IPS-18a (cell line): ENCODE results near the gene TNFRSF12A.

Experiments used
- H3K27ac ChIP-seq: one replicate; pipeline ENCODE4 v1.5.1; 2013; ENCODE audit warnings: low read length
- H3K27me3 ChIP-seq: one replicate; pipeline ENCODE4 v1.6.1; 2013; ENCODE audit warnings: mild to moderate bottlenecking, low read length; ENCODE audit not compliant: control insufficient read depth, insufficient read depth
- H3K36me3 ChIP-seq: one replicate; pipeline ENCODE4 v1.6.1; 2013; ENCODE audit warnings: low read depth, low read length; ENCODE audit not compliant: control insufficient read depth
- H3K4me1 ChIP-seq: one replicate; pipeline ENCODE4 v1.6.1; 2013; ENCODE audit warnings: low read depth, low read length; ENCODE audit not compliant: control insufficient read depth
- H3K4me3 ChIP-seq: one replicate; pipeline ENCODE4 v1.5.1; 2013; ENCODE audit warnings: low read length
- H3K9ac ChIP-seq: one replicate; pipeline ENCODE4 v1.6.1; 2013; ENCODE audit warnings: mild to moderate bottlenecking, low read length, moderate library complexity
- H3K9me3 ChIP-seq: one replicate; pipeline ENCODE4 v1.6.1; 2013; ENCODE audit warnings: low read depth, low read length; ENCODE audit not compliant: control insufficient read depth

TNFRSF12A gene

DNA sequence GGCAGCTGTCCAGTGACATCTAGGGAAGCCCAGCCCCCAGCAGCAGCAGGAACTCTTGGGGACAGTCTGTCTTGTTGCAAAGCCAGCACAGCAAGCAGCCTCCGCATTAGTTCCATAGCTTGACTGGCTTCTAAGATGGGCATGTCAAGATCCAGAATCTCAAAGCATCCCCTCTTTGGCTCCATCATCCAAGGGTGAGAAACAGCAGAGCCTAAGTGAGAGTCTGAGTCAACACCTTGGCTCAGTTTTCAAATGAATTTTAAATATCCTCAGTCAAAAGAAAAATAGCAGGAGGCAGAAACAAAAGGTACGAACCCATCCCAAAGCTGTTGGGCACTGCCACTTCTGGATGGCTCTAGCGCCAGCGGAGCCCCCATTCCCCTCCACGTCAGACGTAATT, 5.2 kb upstream of the TNFRSF12A start:
- peaks cover 34% of the 10 kb centered on the region for H3K4me1 ChIP-seq

DNA sequence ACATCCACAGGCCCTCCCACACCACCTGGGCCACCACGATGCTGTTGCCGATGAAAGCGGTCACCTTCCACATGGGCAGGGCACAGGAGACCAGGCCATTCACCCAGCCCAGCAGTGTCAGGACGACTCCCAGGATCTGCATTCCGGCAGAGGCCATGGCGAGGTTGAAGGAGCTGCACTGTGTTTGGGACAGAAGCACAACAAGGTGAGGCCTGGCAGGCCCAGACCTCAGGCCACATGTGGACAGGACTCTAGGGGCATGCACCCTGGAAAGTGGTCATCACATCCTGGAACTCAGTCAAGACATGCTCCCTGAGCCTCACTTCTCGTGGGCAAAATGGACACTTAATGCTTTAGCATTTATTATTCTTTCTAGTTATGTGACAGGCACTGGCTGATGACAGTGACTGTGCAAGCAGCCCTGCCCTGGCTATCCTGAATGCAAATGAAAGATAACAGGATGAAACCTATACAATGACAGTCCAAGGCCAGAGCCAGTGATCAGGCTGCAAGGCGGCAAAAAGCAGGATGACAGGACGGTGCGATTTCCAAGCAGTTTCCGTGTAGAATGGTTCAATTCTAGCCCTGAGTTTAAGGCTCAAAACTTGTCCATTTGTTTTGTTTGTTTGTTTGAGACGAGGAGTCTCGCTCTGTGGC, 4.2 kb upstream of the TNFRSF12A start:
- no peaks in the 10 kb centered on the region for H3K9me3 ChIP-seq
- peaks cover 19% of the 10 kb centered on the region for H3K36me3 ChIP-seq
- H3K4me3 ChIP-seq, result peak overlapping the region; percentile 11
- H3K4me1 ChIP-seq, result peaks cover 31% of the 10 kb centered on the region
- H3K27me3 ChIP-seq, result peaks cover 15% of the 10 kb centered on the region
- no peak overlapping the region for H3K27ac ChIP-seq
- no peak overlapping the region for H3K9ac ChIP-seq

More for the DNA sequence above, 5.2 kb upstream of the TNFRSF12A start:
- peaks cover 19% of the 10 kb centered on the region for H3K36me3 ChIP-seq
- peaks cover 15% of the 10 kb centered on the region for H3K27me3 ChIP-seq
- H3K4me3 ChIP-seq, result peak overlapping the region; percentile 6
- no peak overlapping the region for H3K9ac ChIP-seq
- H3K9me3 ChIP-seq, result no peaks in the 10 kb centered on the region
- H3K27ac ChIP-seq, result no peak overlapping the region

DNA sequence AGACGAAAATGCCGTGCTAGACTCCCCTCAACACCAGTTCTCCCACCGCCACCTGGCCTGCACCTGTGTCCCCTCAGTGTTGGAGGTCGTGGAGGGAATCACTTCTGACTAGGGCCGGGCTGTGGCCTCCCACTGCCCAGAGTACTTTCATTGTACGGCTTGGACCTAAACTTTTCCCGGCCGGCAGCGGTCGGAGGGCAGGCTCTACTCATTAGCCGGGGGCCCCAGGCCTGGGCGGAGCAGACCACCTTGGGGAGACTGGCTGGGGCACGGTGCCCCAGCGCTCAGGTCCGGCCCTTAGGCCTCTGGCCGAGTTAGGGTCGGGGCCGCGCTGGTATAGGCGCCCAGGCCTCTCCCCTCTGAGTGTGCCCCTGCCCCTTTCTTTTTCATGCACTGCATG, 2.8 kb upstream of the TNFRSF12A start:
- H3K27ac ChIP-seq, result peak overlapping the region; percentile 85
- peaks cover 23% of the 10 kb centered on the region for H3K36me3 ChIP-seq
- peak overlapping the region; percentile 91 for H3K4me3 ChIP-seq
- peaks cover 10% of the 10 kb centered on the region for H3K27me3 ChIP-seq
- H3K9ac ChIP-seq, result peak overlapping the region; percentile 92
- H3K4me1 ChIP-seq, result peaks cover 33% of the 10 kb centered on the region
- H3K9me3 ChIP-seq, result no peaks in the 10 kb centered on the region

DNA sequence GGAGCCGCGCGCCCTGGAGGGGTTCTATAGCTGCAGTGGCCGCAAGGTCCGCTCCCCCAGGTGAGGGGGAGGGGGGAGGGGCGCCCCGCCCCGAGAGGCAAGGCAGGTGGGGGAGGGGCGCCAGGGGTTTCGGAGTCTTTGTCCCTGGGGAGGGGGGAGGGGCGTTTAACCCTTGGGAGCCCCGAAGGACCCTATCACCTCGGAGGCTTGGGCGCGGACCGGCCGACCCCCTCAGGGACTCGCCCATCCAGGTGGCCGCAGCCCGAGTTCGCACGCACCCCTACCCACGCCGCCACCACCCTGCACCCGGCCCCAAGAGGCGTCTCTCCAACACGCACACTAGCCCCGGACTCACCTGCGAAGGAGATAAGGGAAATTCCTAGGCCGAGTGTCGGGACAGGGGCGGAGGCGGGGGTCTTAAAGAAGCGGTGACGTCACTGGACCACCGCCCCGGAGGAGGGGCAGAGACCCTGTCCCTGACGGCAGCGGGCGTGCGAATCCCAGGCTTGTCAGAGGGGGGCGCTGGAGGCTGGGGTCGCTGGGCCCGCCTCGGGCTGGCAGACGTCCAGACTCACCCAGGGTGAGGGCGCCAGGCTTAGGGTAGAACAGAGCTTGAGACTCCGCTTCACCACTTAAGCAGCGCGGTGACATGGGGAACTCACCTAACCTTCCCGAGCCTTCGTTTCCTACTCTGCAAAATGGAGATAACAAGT, 2.2 kb upstream of the TNFRSF12A start, which contains the start of gene CLDN6:
TSS of gene CLDN6 (minus strand) at position 390 of the 713 bp plus-strand sequence. CDS start 2,162 bp downstream, outside the sequence.
- H3K9me3 ChIP-seq, result no peaks in the 10 kb centered on the region
- peak within 1 kb of the TSS; percentile 91 for H3K4me3 ChIP-seq
- peak within 1 kb of the TSS; percentile 92 for H3K9ac ChIP-seq
- peak within 1 kb of the TSS; percentile 85 for H3K27ac ChIP-seq
- H3K4me1 ChIP-seq, result peaks cover 37% of the 10 kb centered on the region
- H3K27me3 ChIP-seq, result peaks cover 4% of the 10 kb centered on the region
- peaks cover 23% of the 10 kb centered on the region for H3K36me3 ChIP-seq

DNA sequence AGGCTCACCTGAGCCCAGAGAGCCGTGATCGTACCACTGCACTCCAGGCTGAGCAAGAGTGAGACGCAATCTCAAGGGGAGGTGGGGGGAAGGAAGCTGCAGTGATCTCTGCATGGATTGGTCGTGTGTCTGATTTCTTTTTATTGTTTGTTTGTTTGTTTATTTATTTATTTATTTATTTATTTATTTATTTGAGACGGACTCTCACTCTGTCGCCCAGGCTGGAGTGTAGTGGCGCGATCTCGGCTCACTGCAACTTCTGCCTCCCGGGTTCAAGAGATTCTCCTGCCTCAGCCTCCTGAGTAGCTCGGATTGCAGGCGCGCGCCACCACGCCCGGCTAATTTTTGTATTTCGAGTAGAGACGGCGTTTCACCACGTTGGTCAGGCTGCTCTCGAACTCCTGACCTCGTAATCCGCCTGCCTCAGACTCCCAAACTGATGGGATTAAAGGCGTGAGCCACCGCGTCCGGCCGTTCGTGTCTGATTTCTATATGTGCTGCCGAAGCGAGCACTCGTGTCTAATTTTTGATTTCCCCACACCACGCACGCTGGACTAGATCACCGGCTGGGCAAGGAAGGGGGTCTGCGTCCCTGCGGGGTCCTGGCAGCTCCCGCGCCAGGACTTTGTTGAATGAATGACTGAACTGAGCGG, 448 bp upstream of the TNFRSF12A start:
- Histone ChIP-seq H3K4me3 (peak overlapping the region; percentile 99), H3K9me3 (no peaks in the 10 kb centered on the region), H3K27ac (no peak overlapping the region), H3K9ac (no peak overlapping the region), H3K36me3 (peaks cover 20% of the 10 kb centered on the region), H3K4me1 (peaks cover 30% of the 10 kb centered on the region), H3K27me3 (peaks cover 4% of the 10 kb centered on the region)

DNA sequence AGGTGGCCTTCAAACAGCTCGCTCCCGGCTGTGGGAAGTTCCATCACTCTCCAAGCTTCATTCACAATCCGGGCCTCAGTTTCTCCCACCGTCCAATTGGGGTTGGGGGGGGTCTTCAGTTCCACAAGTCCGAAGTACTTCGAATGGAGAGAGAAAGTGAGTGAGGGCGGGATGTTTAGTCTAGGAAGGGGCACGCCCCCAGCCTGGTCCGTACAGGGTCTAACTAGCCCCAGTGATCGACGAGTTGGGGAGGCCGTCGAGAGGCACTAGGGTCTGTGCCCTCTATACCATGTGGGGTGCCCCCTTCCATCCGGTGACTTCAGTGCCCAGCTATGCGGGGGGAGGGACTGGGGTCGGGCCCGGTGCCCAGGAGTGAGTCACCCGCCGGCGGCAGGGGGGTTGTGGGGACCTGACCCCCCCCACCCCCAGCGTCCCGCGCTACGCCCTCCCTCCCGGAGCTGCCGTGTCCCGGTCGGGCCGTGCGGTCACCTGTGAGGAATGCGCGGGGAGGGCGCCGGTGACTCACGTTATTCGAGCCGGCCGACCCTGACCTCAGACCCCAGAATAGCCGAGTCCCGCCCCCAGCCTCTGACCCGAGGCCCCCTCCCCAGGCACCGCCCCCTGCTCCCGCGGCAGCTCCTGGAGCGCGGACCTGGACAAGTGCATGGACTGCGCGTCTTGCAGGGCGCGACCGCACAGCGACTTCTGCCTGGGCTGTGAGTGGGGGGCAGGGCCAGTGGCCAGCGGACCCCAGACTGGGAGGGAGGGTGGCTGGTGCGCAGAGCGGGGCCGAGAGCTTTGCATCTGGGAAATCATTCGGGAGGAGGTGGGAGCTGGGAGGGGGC, 658 bp downstream of the TNFRSF12A start:
- H3K9ac ChIP-seq, result peak overlapping the region; percentile 99
- H3K27me3 ChIP-seq, result peaks cover 4% of the 10 kb centered on the region
- peak overlapping the region; percentile 94 for H3K27ac ChIP-seq
- peaks cover 22% of the 10 kb centered on the region for H3K4me1 ChIP-seq
- H3K9me3 ChIP-seq, result no peaks in the 10 kb centered on the region
- peaks cover 12% of the 10 kb centered on the region for H3K36me3 ChIP-seq
- peak overlapping the region; percentile 99 for H3K4me3 ChIP-seq

DNA sequence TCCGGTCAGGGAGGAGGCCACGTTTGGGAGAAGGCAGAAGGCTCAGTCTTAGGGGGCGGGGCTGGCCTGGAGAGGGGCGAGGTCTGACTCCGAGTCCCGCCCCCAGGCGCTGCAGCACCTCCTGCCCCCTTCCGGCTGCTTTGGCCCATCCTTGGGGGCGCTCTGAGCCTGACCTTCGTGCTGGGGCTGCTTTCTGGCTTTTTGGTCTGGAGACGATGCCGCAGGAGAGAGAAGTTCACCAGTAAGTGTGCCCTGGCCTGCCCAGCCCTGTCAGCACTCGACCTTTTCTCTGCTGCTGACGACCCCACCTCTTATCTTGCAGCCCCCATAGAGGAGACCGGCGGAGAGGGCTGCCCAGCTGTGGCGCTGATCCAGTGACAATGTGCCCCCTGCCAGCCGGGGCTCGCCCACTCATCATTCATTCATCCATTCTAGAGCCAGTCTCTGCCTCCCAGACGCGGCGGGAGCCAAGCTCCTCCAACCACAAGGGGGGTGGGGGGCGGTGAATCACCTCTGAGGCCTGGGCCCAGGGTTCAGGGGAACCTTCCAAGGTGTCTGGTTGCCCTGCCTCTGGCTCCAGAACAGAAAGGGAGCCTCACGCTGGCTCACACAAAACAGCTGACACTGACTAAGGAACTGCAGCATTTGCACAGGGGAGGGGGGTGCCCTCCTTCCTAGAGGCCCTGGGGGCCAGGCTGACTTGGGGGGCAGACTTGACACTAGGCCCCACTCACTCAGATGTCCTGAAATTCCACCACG, 1.5 kb downstream of the TNFRSF12A start:
- H3K27me3 ChIP-seq, result peaks cover 4% of the 10 kb centered on the region
- H3K27ac ChIP-seq, result peak overlapping the region; percentile 83
- peaks cover 15% of the 10 kb centered on the region for H3K36me3 ChIP-seq
- peaks cover 18% of the 10 kb centered on the region for H3K4me1 ChIP-seq
- no peaks in the 10 kb centered on the region for H3K9me3 ChIP-seq
- peak overlapping the region; percentile 99 for H3K9ac ChIP-seq
- H3K4me3 ChIP-seq, result peak overlapping the region; percentile 99

DNA sequence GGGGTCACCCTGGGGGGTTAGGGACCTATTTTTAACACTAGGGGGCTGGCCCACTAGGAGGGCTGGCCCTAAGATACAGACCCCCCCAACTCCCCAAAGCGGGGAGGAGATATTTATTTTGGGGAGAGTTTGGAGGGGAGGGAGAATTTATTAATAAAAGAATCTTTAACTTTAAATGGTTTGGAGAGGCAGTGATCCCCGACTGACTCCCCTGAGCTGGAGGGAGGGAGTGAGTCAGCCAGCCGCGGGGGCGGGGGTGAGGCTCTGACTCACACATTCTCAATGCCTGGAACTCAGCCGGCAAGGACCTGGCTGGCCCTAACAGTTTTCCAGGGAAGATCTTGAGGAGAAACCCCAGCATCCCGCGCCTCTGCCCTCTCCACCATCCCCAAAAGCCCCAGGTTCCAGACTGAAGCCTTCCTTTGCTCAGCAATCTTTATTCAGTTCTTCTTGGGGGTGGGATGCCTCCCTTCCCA, 2.1 kb downstream of the TNFRSF12A start:
- H3K36me3 ChIP-seq, result peaks cover 21% of the 10 kb centered on the region
- H3K27ac ChIP-seq, result peak overlapping the region; percentile 83
- peaks cover 4% of the 10 kb centered on the region for H3K27me3 ChIP-seq
- peak overlapping the region; percentile 88 for H3K9ac ChIP-seq
- H3K4me1 ChIP-seq, result peaks cover 18% of the 10 kb centered on the region
- H3K9me3 ChIP-seq, result no peaks in the 10 kb centered on the region
- H3K4me3 ChIP-seq, result peak overlapping the region; percentile 99

DNA sequence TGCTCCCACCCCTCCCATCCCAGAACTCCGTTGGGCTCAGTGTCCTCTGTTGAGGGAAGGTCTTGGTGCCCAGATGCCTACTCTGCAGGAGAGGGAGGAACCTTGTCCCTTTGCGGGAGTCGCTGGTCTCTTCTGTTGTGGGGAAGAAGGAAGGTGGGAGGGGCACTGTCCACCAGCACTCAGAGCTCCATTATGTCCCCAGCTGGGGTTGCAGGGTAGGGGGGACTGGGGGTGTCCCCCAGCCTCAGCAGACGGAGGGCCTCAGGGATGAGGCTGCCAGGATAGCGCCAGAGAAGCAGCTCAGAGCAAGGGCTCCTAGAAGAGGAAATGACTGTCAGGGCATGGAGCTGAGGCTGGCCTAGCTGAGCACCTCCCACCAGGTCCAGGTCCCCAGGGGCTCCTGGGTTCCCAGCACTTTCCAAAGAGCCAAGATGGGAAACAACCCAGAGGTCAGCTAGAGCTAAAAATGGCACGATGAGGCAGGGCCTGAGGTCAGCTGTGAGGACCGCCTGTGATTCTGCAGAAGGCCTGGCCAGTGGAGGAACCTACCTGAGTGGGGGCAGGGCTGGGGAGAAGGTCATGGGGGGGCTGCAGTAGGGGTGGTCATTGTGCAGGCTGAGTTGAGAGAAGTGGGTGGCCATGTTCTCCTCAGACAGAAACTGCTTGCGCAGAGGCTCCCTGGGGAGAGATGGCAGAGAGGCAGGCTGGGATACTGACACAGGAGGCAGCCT, 2.7 kb downstream of the TNFRSF12A start:
- Histone ChIP-seq H3K27ac (peak overlapping the region; percentile 48), H3K9ac (peak overlapping the region; percentile 88), H3K4me3 (peak overlapping the region; percentile 99), H3K27me3 (peaks cover 4% of the 10 kb centered on the region), H3K4me1 (peaks cover 20% of the 10 kb centered on the region), H3K9me3 (no peaks in the 10 kb centered on the region), H3K36me3 (peaks cover 23% of the 10 kb centered on the region)

DNA sequence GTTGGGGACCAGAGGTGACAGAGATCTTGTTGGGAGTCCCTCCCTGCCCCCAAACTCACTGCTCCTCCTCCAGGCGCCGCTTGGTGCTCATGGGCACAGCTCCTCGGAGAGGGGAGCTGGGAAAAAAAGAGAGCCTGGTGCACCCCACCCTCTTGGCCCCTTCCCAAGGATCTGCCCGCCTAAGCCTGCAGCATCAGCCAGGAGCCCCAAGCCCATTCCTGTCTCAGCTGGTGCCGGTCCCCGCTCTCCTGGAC, 3.2 kb downstream of the TNFRSF12A start:
- peaks cover 23% of the 10 kb centered on the region for H3K36me3 ChIP-seq
- H3K4me3 ChIP-seq, result peak overlapping the region; percentile 99
- peak overlapping the region; percentile 88 for H3K9ac ChIP-seq
- peaks cover 3% of the 10 kb centered on the region for H3K27me3 ChIP-seq
- H3K4me1 ChIP-seq, result peaks cover 19% of the 10 kb centered on the region
- H3K9me3 ChIP-seq, result no peaks in the 10 kb centered on the region
- H3K27ac ChIP-seq, result no peak overlapping the region
